Hepatocyte (in vitro differentiated cells): Measurements from ENCODE around the gene CADPS2.

Experiments used
- EZH2 ChIP-seq: fragments of 200-600 bp; sonication (generic); IDR thresholded peaks from 2 replicates; pipeline ENCODE4 v1.6.1; 2016; ENCODE audit warnings: antibody characterized with exemption, mild to moderate bottlenecking, borderline replicate concordance
- EZH2phosphoT487 ChIP-seq: fragments of 200-600 bp; sonication (generic); IDR thresholded peaks from one replicate; pipeline ENCODE4 v1.6.1; 2018; ENCODE audit warnings: antibody characterized with exemption, mild to moderate bottlenecking, low read depth, moderate library complexity; ENCODE audit not compliant: unreplicated experiment, severe bottlenecking
- TF ChIP-seq, protein P1 (sequence below): fragments of 200-600 bp; sonication (generic); IDR thresholded peaks from 2 replicates; pipeline ENCODE4 v1.5.1; 2016; ENCODE audit warnings: antibody characterized with exemption, mild to moderate bottlenecking; ENCODE audit not compliant: poor library complexity

DNA sequence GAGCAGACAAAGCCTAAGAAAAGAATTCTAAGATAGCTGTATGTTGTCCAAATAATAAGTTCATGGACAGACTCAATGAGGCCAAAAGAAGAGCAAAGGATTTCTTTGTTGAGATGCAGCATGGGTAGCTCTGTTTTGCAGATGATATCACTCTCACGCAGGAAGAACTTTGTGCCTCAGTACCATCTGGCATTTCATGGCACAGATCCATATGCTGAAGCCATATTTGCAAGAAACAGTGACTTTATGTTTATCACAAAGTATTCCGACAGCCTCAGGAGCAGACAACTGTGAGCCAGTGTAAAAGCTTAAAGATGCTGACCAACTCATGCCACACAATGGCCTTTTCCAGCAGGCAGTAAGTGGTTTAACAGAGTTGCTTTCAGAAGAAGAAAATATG lies 138.1 kb downstream of the CADPS2 start:
- TF ChIP-seq, protein P1, sequence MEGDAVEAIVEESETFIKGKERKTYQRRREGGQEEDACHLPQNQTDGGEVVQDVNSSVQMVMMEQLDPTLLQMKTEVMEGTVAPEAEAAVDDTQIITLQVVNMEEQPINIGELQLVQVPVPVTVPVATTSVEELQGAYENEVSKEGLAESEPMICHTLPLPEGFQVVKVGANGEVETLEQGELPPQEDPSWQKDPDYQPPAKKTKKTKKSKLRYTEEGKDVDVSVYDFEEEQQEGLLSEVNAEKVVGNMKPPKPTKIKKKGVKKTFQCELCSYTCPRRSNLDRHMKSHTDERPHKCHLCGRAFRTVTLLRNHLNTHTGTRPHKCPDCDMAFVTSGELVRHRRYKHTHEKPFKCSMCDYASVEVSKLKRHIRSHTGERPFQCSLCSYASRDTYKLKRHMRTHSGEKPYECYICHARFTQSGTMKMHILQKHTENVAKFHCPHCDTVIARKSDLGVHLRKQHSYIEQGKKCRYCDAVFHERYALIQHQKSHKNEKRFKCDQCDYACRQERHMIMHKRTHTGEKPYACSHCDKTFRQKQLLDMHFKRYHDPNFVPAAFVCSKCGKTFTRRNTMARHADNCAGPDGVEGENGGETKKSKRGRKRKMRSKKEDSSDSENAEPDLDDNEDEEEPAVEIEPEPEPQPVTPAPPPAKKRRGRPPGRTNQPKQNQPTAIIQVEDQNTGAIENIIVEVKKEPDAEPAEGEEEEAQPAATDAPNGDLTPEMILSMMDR: no peak
- no peak for TF ChIP-seq EZH2phosphoT487
- TF ChIP-seq EZH2: no peak
